Left renal pelvis (tissue), 4 donors: ENCODE results near the gene KIAA2012. TPM values are rescaled to one million over a fixed set of nuclear protein-coding genes. Genes with fewer than 3 reads are reported as not detected.

Experiments
- DNase-seq, 4 donors: peaks; one replicate each; pipeline ENCODE4 v3.0.0-alpha.2; 2013; ENCODE audit warnings: low read depth in 4 of 4, low spot score in 3 of 4
- polyA plus RNA-seq, 4 donors: library from polyadenylated mRNA; unstranded; fragments of 120-200 nt; gene quantifications; one replicate each; pipeline ENCODE4 v1.2.1, GENCODE V29; 2013; ENCODE audit not compliant: insufficient read length in 4 of 4

KIAA2012 gene
- under 1 TPM; 0.14 to 0.38 (median 0.17) TPM for polyA plus RNA-seq

DNA sequence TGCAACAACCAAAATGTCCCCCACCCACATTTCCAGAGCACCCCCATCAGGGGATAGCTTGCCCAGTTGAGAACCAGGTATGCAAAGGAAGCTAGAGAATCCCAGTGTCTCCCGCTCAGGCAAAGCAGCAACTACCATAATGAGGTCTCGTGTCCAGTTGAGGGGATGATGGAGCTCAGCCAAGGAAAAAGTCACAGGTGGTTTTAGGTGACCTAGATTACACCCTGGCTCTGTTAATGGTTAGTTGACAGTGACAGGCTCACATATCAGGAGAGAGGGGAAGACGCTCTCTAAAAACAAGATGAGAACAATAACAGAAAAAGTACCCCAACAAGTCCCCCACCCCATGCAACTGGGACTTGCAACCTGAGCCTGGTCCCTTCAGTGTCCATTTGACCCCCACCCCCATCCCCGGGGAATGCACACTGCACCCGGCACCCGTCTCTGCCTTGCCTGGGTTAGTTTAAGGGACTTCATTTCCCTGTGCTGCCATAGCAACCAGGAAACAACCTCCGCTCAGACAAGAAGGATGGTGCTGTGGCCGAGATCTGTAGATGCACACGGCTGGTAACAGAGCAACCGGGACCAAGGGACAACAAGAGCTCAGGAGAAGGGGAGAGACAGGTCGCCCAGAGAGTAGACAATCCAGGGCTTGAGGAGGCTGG is at the start of gene KIAA2012:
TSS of gene KIAA2012 (plus strand) at position 519 of the 665 bp plus-strand sequence. CDS start 373 bp downstream, outside the sequence.
- no peak for DNase-seq

DNA sequence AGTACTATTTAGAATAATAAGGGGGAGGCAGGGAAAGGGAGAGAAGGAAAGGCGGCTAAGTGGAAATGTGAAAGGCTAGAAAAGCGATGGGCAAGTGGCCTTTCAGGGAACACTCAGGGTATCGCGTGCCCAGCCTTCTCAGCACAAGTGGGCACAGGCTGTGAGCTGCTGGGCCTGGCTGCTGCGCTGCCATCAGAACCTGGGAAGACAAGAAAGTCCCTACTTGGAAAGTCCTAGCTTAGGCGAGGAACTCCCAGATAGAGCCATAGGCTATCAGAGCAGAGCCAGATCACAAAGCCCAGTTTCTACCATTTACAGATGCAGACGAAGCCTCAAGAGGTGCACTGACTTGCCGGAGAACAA is 49.2 kb upstream of the KIAA2012 start:
- DNase-seq, result no peak

DNA sequence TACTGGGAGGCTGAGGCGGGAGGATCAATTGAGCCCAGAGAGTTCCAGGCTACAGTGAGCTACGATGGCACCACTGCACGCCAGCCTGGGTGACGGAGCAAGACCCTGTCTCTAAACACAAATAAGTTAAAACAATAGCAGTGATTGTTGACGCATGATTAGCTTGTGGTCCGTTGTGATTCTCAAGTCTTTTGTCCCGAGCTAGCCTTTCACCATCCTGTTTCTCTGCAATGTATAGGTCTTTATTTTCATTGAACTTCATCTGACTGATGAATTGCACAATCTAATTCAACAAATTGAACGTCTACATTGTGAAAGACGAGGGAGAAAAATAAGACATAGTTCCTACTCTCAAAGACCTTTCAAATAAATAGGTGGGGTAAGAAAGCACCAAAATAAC is 48.2 kb upstream of the KIAA2012 start:
- no peak for DNase-seq

DNA sequence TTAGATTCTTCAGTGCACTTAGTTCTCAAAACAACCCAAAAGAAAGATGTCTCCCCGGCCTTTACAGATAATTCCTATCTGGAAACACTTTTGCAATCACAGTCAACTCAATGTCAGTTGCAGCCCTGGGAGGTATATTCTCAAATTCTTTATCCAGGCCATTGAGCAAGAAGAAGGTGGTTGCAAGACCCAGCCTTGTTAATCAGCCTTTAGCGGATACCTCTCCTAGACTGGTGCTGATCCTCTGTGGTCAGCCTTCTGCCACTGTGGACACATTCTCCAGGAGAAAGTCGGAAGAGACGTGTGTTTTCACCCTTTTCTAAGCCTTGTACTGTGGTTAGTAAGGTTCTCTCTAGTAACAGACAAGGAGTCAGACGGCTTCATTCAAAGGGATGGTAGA is 47.2 kb upstream of the KIAA2012 start:
- DNase-seq, result no peak

- DNase-seq, result no peak
These were observed 46.5 kb upstream of the KIAA2012 start for GRCh38 chr2:202026507-202026906.

GRCh38 chr2:202030691-202031090 is 42.4 kb upstream of the KIAA2012 start:
- no peak for DNase-seq

DNA sequence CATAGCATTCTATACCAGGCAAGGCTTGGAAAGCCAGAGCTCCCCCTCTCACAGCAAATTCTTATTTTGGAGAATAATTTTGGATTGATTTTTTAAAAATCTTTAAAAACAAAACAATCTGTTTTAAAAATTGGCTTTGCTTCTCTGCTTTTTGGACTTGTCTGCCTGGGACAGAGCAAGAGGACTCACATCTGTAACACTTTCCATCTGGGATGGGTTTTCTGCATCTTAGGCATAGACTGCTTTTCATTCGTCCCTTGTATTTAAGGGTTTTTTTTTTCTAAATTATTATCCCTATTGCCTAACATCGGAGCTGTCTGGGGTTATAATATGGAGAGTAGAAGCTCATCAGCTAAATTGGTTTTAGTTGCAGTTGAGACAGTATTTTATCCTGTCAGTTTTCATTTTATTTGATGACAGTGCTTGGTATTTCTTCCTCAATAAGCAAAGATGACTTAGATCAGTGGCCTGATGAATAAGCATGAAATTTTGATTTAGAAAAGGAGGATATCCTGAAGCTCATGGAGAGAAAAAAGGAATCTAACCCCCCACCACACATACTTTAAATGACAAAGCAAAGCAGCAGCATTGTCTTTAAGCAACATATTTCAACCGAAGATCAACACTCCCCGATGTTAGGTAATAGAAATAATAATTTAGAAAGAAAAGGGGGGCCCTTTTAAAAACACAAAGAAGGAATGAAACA is 41.7 kb upstream of the KIAA2012 start:
- DNase-seq, result no peak

DNA sequence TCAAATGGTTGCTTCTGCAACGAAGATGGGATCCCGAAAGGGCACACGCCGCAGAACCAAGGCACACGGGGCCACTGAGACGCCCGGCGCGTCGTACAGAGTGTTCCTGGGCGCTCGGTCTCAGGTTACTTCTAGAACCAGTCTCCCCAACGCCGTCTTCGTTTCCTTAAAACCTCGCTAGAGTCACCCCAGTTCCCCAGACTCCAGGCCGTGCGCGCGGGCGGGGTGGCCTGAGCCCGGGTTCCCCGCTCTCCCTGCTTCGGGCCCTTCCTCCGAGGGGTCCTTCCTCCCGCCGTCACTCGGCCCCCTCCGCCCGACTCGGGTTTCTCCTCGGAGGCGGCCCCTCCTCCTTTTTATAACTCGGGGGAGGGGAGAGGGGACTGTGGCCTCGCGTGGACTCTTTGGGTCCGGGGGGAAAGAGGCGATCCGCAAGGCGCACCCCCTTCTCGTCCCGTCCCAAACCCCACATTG is 40.2 kb upstream of the KIAA2012 start:
- peak in 3 of 4 donors; percentile 67 to 69 (median 68) for DNase-seq

DNA sequence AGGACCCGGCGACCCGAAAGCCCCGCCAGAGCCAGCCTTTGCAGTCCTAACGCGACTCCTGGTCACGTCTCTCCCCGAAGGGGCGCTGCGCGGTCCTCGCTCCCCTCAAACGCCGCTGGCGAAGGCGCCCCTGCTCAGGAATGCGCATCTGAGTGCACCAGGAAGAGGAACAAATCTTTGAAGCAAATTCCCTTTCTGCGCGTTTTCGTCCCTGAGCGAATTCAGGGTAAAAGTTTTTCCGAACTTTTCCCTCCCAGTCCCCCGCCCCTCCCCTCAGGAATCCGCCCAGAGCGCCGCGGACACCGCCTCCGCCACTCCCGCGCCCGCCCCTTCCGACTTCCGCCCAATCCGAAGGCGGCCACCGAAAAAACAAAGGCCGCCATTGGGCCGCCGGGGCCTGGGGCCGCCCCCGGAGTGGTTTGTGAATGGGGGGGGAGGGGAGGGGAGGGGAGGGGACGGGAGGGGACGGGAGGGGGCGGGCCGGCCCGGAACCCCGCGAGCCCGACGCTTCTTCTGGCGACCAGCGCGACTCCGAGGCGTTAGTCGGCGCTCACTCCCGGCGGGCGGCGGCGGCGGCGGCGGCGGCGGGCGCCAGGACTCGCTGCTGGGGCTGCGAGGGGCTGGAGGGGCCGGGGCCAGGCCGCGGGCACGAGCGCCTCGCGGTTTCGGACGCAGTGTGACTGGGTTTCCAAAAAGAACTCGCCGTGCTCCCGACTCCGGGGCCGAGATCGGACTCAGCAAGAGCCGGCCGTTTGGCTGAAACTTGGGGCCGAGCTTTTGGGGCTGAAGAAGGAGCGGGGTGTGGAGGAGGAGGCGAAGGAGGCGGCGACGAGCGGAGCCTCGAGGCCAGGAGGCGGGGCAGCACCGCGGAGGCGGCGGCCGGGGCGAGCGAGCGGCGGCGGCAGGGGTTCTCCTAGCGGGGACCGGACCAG is 39.5 kb upstream of the KIAA2012 start, which contains the start of gene FZD7:
TSS of gene FZD7 (plus strand) at position 539 of the 932 bp plus-strand sequence. CDS start 793 bp downstream, outside the sequence.
- peak; percentile 83 to 93 (median 90) for DNase-seq

GRCh38 chr2:202034249-202035088 is 38.6 kb upstream of the KIAA2012 start:
- DNase-seq, result no peak

DNA sequence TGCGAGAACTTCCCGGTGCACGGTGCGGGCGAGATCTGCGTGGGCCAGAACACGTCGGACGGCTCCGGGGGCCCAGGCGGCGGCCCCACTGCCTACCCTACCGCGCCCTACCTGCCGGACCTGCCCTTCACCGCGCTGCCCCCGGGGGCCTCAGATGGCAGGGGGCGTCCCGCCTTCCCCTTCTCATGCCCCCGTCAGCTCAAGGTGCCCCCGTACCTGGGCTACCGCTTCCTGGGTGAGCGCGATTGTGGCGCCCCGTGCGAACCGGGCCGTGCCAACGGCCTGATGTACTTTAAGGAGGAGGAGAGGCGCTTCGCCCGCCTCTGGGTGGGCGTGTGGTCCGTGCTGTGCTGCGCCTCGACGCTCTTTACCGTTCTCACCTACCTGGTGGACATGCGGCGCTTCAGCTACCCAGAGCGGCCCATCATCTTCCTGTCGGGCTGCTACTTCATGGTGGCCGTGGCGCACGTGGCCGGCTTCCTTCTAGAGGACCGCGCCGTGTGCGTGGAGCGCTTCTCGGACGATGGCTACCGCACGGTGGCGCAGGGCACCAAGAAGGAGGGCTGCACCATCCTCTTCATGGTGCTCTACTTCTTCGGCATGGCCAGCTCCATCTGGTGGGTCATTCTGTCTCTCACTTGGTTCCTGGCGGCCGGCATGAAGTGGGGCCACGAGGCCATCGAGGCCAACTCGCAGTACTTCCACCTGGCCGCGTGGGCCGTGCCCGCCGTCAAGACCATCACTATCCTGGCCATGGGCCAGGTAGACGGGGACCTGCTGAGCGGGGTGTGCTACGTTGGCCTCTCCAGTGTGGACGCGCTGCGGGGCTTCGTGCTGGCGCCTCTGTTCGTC is 37.7 kb upstream of the KIAA2012 start:
- DNase-seq, result no peak

DNA sequence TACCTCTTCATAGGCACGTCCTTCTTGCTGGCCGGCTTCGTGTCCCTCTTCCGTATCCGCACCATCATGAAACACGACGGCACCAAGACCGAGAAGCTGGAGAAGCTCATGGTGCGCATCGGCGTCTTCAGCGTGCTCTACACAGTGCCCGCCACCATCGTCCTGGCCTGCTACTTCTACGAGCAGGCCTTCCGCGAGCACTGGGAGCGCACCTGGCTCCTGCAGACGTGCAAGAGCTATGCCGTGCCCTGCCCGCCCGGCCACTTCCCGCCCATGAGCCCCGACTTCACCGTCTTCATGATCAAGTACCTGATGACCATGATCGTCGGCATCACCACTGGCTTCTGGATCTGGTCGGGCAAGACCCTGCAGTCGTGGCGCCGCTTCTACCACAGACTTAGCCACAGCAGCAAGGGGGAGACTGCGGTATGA is 37.1 kb upstream of the KIAA2012 start:
- no peak for DNase-seq

- no peak for DNase-seq
These were observed 36.4 kb upstream of the KIAA2012 start for GRCh38 chr2:202036601-202037037.

- DNase-seq, result no peak
These were observed 36.0 kb upstream of the KIAA2012 start for GRCh38 chr2:202037086-202037485.

DNA sequence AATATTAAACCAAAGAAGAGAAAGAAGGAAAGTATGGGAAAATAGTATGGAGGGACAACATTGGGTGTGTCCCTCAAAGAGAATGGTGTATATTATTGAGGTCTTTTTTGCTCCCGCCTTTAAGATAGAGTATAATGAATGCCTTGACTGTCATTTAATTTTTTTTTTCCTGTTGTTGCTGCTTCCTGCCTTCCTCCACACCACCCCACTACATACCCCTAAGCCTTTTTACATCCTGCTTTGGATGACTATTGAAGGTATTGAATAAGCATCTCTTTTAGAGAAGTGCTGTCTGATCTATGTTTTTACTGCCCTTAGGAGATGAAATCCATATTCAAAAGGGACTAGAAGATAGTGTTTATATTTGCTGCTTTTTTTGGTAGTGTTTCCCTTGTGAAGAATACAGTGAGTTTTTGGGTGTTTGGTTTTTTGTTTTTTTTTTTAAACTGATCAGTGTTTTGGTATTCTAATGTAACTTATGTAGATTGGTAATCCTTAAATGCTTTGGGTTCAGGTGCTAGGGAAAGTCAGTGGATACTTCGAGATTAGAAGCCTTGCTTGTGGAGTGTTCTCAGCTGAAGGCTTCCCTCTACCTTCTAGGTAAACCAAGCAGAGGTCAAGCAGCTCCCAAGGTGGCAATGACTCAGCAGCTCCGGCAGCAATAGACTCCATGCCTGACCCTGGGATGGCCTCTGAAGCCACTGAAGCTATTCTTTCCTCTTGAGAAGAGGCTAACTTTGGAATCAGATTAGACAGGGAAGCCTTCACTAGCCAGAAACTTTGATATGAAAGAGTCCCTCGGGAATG is 34.4 kb upstream of the KIAA2012 start:
- DNase-seq, result no peak

DNA sequence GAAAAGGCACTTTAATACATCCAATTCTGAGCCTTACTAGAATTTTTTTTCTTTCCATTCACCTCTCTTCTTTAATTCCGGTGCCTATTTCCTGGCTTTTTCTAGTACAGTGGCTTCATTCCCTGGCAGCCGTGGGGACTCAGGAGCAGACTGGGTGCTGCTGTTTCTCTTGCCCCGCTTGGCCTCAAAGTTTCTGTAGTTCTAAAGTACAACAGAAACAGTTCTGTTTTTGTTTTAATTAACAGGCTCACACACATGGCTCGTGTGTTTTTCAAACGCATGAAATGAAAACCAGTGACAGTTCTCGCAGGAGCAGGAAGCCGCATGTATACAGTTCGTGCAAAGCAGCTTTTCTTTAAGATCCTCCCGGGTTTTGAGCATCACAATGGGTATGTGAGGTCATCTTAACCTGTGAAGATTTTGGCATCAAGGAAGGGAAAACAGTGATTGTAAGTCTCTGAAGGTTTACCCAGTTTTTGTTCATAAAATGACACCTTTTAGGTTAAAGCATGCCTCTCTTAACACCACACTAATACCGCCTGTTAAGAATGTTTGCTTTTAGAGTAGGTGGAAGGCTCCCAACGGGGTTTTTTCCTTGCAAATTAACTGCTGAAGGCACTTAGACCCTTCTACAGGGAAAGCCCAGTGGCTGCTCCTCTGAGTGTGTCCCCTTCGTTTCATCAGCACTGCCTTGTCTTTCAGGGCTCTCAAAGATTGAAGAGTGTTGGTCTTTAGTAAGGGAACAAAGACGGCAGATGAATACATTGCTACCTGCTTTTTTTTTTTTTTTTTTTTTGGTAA is 33.6 kb upstream of the KIAA2012 start:
- DNase-seq, result no peak
